ENCODE measurements around the gene CHMP3. TPM values are rescaled to one million over a fixed set of nuclear protein-coding genes. Genes with fewer than 3 reads are reported as not detected.
"Not testable (repeated sequence)": the region's sequence is repeated elsewhere in the genome, so short reads cannot be mapped to it uniquely, and the experiment has no call there.

The CHMP3 gene
- total and polyA plus RNA-seq, 7 donors, result 101 to 176 (median 146) TPM

DNA sequence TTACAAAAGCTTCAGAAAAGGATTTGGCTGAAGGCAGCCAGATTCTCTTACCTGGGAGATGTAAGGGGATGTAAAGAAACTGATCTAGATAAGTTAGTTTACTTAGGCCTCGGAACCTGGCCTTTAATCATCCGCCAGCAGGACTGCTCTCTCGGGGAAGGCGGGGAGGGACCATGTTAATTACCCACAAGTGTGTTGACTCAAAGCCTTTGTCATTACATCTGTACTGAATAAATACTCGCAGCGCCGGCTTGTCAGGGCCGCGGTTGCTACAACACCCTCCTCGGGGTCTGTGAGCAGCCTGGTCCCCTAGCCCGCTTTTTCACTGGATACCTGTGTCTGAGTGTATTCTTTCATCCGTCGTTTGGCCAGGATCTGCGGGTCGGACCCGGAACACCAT, 6.7 kb downstream of the CHMP3 start:
- peak overlapping the region; percentile 30 to 72 (median 62) for H3K27ac ChIP-seq

GRCh38 chr2:86552889-86553288, 10.4 kb downstream of the CHMP3 start:
- Histone ChIP-seq H3K4me3 (no peak overlapping the region), H3K9me3 (no peaks in the 10 kb centered on the region), H3K36me3 (peaks cover 0 to 10% (median 7%) of the 10 kb centered on the region in 4 donors), H3K4me1 (peaks cover 0 to 35% (median 11%) of the 10 kb centered on the region in 4 donors), H3K27ac (peak overlapping the region in 1 of 4 donors; percentile 56), H3K27me3 (no peaks in the 10 kb centered on the region)
- WGBS, 2 donors, result 85 to 96% methylated on average over 7 of the region's 7 CpGs
- intact Hi-C loops (cut with DNase I), result no loop called here
- no peak for TF ChIP-seq POLR2A (IDR thresholded peaks at IDR 0.05)
- TF ChIP-seq, protein P1, sequence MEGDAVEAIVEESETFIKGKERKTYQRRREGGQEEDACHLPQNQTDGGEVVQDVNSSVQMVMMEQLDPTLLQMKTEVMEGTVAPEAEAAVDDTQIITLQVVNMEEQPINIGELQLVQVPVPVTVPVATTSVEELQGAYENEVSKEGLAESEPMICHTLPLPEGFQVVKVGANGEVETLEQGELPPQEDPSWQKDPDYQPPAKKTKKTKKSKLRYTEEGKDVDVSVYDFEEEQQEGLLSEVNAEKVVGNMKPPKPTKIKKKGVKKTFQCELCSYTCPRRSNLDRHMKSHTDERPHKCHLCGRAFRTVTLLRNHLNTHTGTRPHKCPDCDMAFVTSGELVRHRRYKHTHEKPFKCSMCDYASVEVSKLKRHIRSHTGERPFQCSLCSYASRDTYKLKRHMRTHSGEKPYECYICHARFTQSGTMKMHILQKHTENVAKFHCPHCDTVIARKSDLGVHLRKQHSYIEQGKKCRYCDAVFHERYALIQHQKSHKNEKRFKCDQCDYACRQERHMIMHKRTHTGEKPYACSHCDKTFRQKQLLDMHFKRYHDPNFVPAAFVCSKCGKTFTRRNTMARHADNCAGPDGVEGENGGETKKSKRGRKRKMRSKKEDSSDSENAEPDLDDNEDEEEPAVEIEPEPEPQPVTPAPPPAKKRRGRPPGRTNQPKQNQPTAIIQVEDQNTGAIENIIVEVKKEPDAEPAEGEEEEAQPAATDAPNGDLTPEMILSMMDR (IDR thresholded peaks at IDR 0.05), result no peak
- TF ChIP-seq EP300 (IDR thresholded peaks at IDR 0.05), result no peak
- no peak for TF ChIP-seq POLR2AphosphoS5 (IDR thresholded peaks at IDR 0.05)
- no peak for DNase-seq

More for the DNA sequence above, 6.7 kb downstream of the CHMP3 start:
- H3K36me3 ChIP-seq, result no peaks in the 10 kb centered on the region
- WGBS, 2 donors, result 65 to 87% methylated on average over 16 of the region's 16 CpGs
- no peaks in the 10 kb centered on the region for H3K9me3 ChIP-seq
- TF ChIP-seq EP300 (IDR thresholded peaks at IDR 0.05) (no peak), POLR2AphosphoS5 (IDR thresholded peaks at IDR 0.05) (no peak), POLR2A (IDR thresholded peaks at IDR 0.05) (no peak)
- TF ChIP-seq, protein P1 (IDR thresholded peaks at IDR 0.05), result no peak
- intact Hi-C loops (cut with DNase I), result no loop called here
- peak overlapping the region in 1 of 4 donors; percentile 20 for H3K4me3 ChIP-seq
- H3K4me1 ChIP-seq, result peaks cover 0 to 43% (median 15%) of the 10 kb centered on the region in 4 donors
- DNase-seq, result no peak
- H3K27me3 ChIP-seq, result no peaks in the 10 kb centered on the region

DNA sequence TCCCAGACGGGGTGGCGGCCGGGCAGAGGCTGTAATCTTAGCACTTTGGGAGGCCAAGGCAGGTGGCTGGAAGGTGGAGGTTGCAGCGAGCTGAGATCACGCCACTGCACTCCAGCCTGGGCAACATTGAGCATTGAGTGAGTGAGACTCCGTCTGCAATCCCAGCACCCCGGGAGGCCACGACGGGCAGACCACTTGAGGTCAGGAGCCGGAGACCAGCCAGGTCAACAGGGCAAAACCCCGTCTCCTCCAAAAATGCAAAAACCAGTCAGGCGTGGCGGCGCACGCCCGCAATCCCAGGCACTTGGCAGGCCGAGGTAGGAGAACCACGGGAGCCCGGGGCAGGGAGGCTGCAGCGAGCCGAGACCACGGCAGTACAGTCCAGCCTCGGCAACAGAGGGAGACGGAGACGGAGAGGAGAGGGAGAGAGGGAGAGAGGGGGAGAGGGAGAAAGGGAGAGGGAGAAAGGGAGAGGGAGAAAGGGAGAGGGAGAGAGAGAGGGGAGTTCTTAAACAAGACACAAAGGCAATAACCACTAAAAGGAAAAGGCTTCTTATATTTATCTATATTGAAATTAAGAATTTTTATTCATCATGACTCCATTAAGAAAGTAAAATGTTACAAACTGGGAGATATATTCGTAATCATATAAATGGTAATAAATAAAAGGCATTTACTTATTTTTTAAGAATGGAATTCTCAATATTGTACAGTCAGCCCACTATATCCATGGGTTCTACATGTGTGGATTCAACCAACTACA, 13.1 kb downstream of the CHMP3 start:
- H3K27ac ChIP-seq; H3K9me3 ChIP-seq; intact Hi-C loops (cut with DNase I); H3K4me3 ChIP-seq; H3K27me3 ChIP-seq; DNase-seq: not testable (repeated sequence)
- 98% methylated on average over 26 of the region's 26 CpGs for whole genome bisulfite sequencing, 2 donors
- Histone ChIP-seq H3K4me1 (peaks cover 0 to 16% (median 9%) of the 10 kb centered on the region in 4 donors), H3K36me3 (peaks cover 0 to 16% (median 7%) of the 10 kb centered on the region in 4 donors)

GRCh38 chr2:86549440-86549839, 13.8 kb downstream of the CHMP3 start:
- peaks cover 0 to 16% (median 9%) of the 10 kb centered on the region in 4 donors for H3K4me1 ChIP-seq
- H3K9me3 ChIP-seq; DNase-seq; H3K27ac ChIP-seq; H3K27me3 ChIP-seq; intact Hi-C loops (cut with DNase I); H3K4me3 ChIP-seq: not testable (repeated sequence)
- WGBS, 2 donors, result 98 to 99% methylated on average over 31 of the region's 31 CpGs
- H3K36me3 ChIP-seq, result peaks cover 0 to 16% (median 7%) of the 10 kb centered on the region in 4 donors

- Histone ChIP-seq H3K36me3 (peaks cover 0 to 16% (median 7%) of the 10 kb centered on the region in 4 donors), H3K4me1 (peaks cover 0 to 16% (median 9%) of the 10 kb centered on the region in 4 donors)
- H3K4me3 ChIP-seq; DNase-seq; H3K27me3 ChIP-seq; H3K9me3 ChIP-seq; intact Hi-C loops (cut with DNase I); H3K27ac ChIP-seq: not testable (repeated sequence)
- WGBS, 2 donors, result 92 to 94% methylated on average over 37 of the region's 37 CpGs
Observed at GRCh38 chr2:86548913-86549396, 14.3 kb downstream of the CHMP3 start.

DNA sequence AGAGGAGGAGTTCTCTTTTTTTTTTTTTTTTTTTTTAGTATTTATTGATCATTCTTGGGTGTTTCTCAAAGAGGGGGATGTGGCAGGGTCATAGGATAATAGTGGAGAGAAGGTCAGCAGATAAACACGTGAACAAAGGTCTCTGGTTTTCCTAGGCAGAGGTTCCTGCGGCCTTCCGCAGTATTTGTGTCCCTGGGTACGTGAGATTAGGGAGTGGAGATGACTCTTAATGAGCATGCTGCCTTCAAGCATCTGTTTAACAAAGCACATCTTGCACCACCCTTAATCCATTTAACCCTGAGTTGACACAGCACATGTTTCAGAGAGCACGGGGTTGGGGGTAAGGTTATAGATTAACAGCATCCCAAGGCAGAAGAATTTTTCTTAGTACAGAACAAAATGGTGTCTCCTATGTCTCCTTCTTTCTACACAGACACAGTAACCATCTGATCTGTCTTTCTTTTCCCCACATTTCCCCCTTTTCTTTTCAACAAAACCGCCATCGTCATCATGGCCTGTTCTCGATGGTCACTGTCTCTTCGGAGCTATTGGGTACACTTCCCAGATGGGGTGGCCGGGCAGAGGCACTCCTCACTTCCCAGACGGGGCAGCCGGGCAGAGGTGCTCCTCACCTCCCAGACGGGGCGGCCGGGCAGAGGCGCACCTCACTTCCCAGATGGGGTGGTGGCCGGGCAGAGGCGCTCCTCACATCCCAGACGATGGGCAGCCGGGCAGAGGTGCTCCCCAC, 14.9 kb downstream of the CHMP3 start:
- WGBS, 2 donors, result 97 to 98% methylated on average over 19 of the region's 20 CpGs
- H3K9me3 ChIP-seq; intact Hi-C loops (cut with DNase I); DNase-seq; H3K27me3 ChIP-seq; H3K4me3 ChIP-seq; H3K27ac ChIP-seq: not testable (repeated sequence)
- H3K36me3 ChIP-seq, result peaks cover 0 to 16% (median 7%) of the 10 kb centered on the region in 4 donors
- peaks cover 0 to 16% (median 9%) of the 10 kb centered on the region in 4 donors for H3K4me1 ChIP-seq

DNA sequence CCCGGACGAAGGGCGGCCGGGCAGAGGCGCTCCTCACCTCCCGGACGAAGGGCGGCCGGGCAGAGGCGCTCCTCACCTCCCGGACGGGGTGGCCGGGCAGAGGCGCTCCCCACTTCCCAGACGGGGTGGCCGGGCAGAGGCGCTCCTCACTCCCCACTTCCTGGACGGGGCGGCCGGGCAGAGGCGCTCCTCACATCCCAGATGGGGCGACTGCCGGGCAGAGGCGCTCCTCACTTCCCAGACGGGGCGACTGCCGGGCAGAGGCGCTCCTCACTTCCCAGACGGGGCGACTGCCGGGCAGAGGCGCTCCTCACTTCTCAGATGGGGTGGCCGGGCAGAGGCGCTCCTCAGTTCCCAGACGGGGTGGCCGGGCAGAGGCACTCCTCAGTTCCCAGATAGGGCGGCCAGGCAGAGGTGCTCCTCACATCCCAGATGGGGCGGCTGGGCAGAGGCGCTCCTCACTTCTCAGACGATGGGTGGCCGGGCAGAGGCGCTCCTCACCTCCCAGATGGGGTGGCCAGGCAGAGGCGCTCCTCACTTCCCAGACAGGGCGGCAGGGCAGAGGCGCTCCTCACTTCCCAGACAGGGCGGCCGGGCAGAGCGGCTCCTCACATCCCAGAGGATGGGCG, 17.8 kb downstream of the CHMP3 start:
- peaks cover 0 to 16% (median 7%) of the 10 kb centered on the region in 4 donors for H3K36me3 ChIP-seq
- 96 to 97% methylated on average over 47 to 48 of the region's 49 CpGs for WGBS, 2 donors
- H3K9me3 ChIP-seq; H3K4me3 ChIP-seq; intact Hi-C loops (cut with DNase I); DNase-seq; H3K27ac ChIP-seq; H3K27me3 ChIP-seq; H3K4me1 ChIP-seq: not testable (repeated sequence)

DNA sequence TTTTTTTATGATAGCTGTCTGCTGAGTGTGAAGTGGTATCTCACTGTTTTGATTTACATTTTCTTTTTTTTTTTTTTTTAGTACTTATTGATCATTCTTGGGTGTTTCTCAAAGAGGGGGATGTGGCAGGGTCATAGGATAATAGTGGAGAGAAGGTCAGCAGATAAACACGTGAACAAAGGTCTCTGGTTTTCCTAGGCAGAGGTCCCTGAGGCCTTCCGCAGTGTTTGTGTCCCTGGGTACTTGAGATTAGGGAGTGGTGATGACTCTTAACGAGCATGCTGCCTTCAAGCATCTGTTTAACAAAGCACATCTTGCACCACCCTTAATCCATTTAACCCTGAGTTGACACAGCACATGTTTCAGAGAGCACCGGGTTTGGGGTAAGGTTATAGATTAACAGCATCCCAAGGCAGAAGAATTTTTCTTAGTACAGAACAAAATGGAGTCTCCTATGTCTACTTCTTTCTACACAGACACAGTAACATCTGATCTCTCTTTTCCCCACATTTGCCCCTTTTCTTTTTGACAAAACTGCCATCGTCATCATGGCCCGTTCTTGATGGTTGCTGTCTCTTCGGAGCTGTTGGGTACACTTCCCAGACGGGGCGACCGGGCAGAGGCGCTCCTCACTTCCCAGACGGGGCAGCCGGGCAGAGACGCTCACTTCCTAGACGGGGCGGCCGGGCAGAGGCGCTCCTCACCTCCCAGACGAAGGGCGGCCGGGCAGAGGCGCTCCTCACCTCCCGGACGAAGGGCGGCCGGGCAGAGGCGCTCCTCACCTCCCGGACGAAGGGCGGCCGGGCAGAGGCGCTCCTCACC, 18.8 kb downstream of the CHMP3 start:
- H3K27ac ChIP-seq; H3K27me3 ChIP-seq; intact Hi-C loops (cut with DNase I); H3K9me3 ChIP-seq; DNase-seq; H3K4me1 ChIP-seq; H3K4me3 ChIP-seq: not testable (repeated sequence)
- WGBS, 2 donors, result 96 to 97% methylated on average over 23 to 28 of the region's 32 CpGs
- peaks cover 0 to 15% (median 4%) of the 10 kb centered on the region in 4 donors for H3K36me3 ChIP-seq
